Thyroid gland (tissue), 4 donors: ENCODE measurements around the gene ADAM30. TPM values are rescaled to one million over a fixed set of nuclear protein-coding genes. Genes with fewer than 3 reads are reported as not detected.

Experiments used
- DNase-seq, 2 donors: peaks; one replicate each; pipeline ENCODE4 v3.0.0-alpha.2; 2019
- H3K27ac ChIP-seq, 3 donors: fragments of 200-600 bp; sonication (generic); 1 replicate in 2 of 3; 2 replicates in 1 of 3; pipeline ENCODE4 v1.5.1; 2016 to 2019; ENCODE audit warnings: mild to moderate bottlenecking in 1 of 3, moderate library complexity in 1 of 3
- H3K27me3 ChIP-seq: fragments of 200-600 bp; sonication (generic); one replicate; pipeline ENCODE4 v1.5.1; 2019
- H3K36me3 ChIP-seq, 2 donors: fragments of 200-600 bp; sonication (generic); one replicate each; pipeline ENCODE4 v1.5.1; 2016 to 2019
- H3K4me1 ChIP-seq, 2 donors: fragments of 200-600 bp; sonication (generic); one replicate each; pipeline ENCODE4 v1.5.1; 2017 to 2019
- H3K4me3 ChIP-seq, 3 donors: fragments of 200-600 bp; sonication (generic); replicated peaks in 1 of 3; 1 replicate in 2 of 3; 2 replicates in 1 of 3; pipeline ENCODE4 v1.5.1; 2016; ENCODE audit warnings: mild to moderate bottlenecking in 1 of 3
- H3K9me3 ChIP-seq: fragments of 200-600 bp; sonication (generic); one replicate; pipeline ENCODE4 v1.5.1; 2017
- CTCF ChIP-seq, 6 experiments: fragments of 200-600 bp in 3 of 6; fragments of 450-650 bp in 3 of 6; sonication (generic) in 3 of 6; IDR thresholded peaks; one replicate each; pipeline ENCODE4 v1.5.1; 2016 to 2019; ENCODE audit warnings: antibody characterized with exemption in 6 of 6, mild to moderate bottlenecking in 2 of 6, inconsistent platforms in 1 of 6, moderate library complexity in 1 of 6
- POLR2A ChIP-seq, 2 donors: fragments of 450-650 bp; IDR thresholded peaks; one replicate each; pipeline ENCODE4 v1.6.1; 2017; ENCODE audit warnings: antibody characterized with exemption in 2 of 2, mild to moderate bottlenecking in 2 of 2, moderate library complexity in 1 of 2
- WGBS, 2 donors: methylation state at CpG; one replicate each; pipeline ENCODE4 v1.1.5; 2017; 5-methylcytosine and 5-hydroxymethylcytosine counted together
- intact Hi-C: fragments of 100-400 bp; cut with DNase I; formaldehyde crosslinking; loops from one replicate; pipeline ENCODE4 v1.15.1; 2023
- total RNA-seq, 4 donors: library from RNA; depleted of rRNA; stranded (reverse); fragments of >200 nt; gene quantifications; one replicate each; pipeline ENCODE4 v1.2.3, GENCODE V29; 2016

The ADAM30 gene
- total RNA-seq, 4 donors from 2014 or later = 0.13 TPM; not detected in 3

- Histone ChIP-seq H3K4me1 (no peaks in the 10 kb centered on the region), H3K36me3 (no peaks in the 10 kb centered on the region), H3K27ac (no peak overlapping the region), H3K4me3 (no peak overlapping the region), H3K27me3 (no peaks in the 10 kb centered on the region), H3K9me3 (no peaks in the 10 kb centered on the region)
- intact Hi-C loops = no loop called here
- WGBS, 2 donors = 67 to 84% methylated on average over 5 of the region's 5 CpGs
- no peak for TF ChIP-seq CTCF (IDR thresholded peaks at IDR 0.05)
- DNase-seq = no peak
These were observed 13.9 kb downstream of the ADAM30 start for GRCh38 chr1:119882132-119883049.

- H3K4me1 ChIP-seq = no peaks in the 10 kb centered on the region
- H3K36me3 ChIP-seq = no peaks in the 10 kb centered on the region
- H3K27ac ChIP-seq = no peak overlapping the region
- no peaks in the 10 kb centered on the region for H3K27me3 ChIP-seq
- H3K9me3 ChIP-seq = no peaks in the 10 kb centered on the region
- 67 to 69% methylated on average over 11 to 12 of the region's 12 CpGs for WGBS, 2 donors
- intact Hi-C loops = no loop called here
- no peak overlapping the region for H3K4me3 ChIP-seq
- no peak for DNase-seq
- TF ChIP-seq CTCF (IDR thresholded peaks at IDR 0.05) (no peak), POLR2A (IDR thresholded peaks at IDR 0.05) (no peak)
These were observed 16.5 kb downstream of the ADAM30 start for GRCh38 chr1:119879510-119880434.

GRCh38 chr1:119878171-119878570, 18.1 kb downstream of the ADAM30 start:
- Histone ChIP-seq H3K4me1 (peaks cover 0 to 9% of the 10 kb centered on the region in 2 donors), H3K4me3 (no peak overlapping the region), H3K27ac (no peak overlapping the region), H3K27me3 (no peaks in the 10 kb centered on the region), H3K36me3 (no peaks in the 10 kb centered on the region), H3K9me3 (no peaks in the 10 kb centered on the region)
- TF ChIP-seq CTCF (IDR thresholded peaks at IDR 0.05) = no peak
- TF ChIP-seq POLR2A (IDR thresholded peaks at IDR 0.05) = no peak
- intact Hi-C loops = no loop called here
- DNase-seq = no peak

GRCh38 chr1:119874186-119874585, 22.1 kb downstream of the ADAM30 start:
- Histone ChIP-seq H3K9me3 (no peaks in the 10 kb centered on the region), H3K27ac (no peak overlapping the region), H3K4me1 (peaks cover 6 to 9% of the 10 kb centered on the region in 2 donors), H3K27me3 (no peaks in the 10 kb centered on the region), H3K4me3 (no peak overlapping the region), H3K36me3 (no peaks in the 10 kb centered on the region)
- intact Hi-C loops = no loop called here
- no peak for DNase-seq
- 73 to 87% methylated on average over 2 of the region's 2 CpGs for WGBS, 2 donors
- no peak for TF ChIP-seq CTCF (IDR thresholded peaks at IDR 0.05)
- no peak for TF ChIP-seq POLR2A (IDR thresholded peaks at IDR 0.05)
